Measurements from ENCODE around the gene ISG15. TPM values are rescaled to one million over a fixed set of nuclear protein-coding genes. Genes with fewer than 3 reads are reported as not detected.

ISG15 gene
- total and polyA plus RNA-seq, 7 donors: 2.9 to 22.1 (median 12.4) TPM

DNA sequence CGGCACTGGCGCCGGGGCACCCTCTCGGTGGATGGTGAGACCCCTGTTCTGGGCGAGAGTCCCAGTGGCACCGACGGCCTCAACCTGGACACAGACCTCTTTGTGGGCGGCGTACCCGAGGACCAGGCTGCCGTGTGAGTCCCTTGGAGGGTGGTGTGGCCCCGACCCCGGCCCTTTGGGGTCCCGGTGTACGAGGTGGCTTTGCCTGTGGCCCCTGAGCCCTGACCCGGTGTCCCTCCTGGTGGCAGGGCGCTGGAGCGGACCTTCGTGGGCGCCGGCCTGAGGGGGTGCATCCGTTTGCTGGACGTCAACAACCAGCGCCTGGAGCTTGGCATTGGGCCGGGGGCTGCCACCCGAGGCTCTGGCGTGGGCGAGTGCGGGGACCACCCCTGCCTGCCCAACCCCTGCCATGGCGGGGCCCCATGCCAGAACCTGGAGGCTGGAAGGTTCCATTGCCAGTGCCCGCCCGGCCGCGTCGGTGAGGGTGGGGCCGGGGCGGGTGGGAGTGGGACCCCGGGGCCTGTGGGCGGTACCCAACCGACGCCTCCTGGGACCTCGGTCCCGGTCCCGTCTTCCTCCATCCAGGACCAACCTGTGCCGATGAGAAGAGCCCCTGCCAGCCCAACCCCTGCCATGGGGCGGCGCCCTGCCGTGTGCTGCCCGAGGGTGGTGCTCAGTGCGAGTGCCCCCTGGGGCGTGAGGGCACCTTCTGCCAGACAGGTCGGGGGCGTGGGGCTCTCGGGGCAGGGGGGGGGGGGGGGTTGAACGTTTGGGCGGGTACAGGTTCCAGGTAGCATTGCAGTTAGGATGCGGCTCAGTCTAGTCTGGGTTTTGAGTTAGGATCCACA lies 36.2 kb downstream of the ISG15 start:
- intact Hi-C loops (cut with DNase I): no loop called here
- WGBS, 3 donors: 90 to 93% (median 91%) methylated on average over 47 to 57 of the region's 57 CpGs
- DNase-seq: no peak
- TF ChIP-seq, protein P1, sequence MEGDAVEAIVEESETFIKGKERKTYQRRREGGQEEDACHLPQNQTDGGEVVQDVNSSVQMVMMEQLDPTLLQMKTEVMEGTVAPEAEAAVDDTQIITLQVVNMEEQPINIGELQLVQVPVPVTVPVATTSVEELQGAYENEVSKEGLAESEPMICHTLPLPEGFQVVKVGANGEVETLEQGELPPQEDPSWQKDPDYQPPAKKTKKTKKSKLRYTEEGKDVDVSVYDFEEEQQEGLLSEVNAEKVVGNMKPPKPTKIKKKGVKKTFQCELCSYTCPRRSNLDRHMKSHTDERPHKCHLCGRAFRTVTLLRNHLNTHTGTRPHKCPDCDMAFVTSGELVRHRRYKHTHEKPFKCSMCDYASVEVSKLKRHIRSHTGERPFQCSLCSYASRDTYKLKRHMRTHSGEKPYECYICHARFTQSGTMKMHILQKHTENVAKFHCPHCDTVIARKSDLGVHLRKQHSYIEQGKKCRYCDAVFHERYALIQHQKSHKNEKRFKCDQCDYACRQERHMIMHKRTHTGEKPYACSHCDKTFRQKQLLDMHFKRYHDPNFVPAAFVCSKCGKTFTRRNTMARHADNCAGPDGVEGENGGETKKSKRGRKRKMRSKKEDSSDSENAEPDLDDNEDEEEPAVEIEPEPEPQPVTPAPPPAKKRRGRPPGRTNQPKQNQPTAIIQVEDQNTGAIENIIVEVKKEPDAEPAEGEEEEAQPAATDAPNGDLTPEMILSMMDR (IDR thresholded peaks at IDR 0.05): no peak
- no peak overlapping the region for H3K27ac ChIP-seq
- no peaks in the 10 kb centered on the region for H3K27me3 ChIP-seq (ENCODE audit: insufficient read depth in 3 of 3, low read length in 2 of 3)
- no peaks in the 10 kb centered on the region for H3K36me3 ChIP-seq (ENCODE audit: insufficient read depth in 1 of 2, low read depth in 1 of 2)
- no peaks in the 10 kb centered on the region for H3K9me3 ChIP-seq
- ATAC-seq: no peak
- no peak overlapping the region for H3K4me3 ChIP-seq
- H3K4me1 ChIP-seq: no peaks in the 10 kb centered on the region

DNA sequence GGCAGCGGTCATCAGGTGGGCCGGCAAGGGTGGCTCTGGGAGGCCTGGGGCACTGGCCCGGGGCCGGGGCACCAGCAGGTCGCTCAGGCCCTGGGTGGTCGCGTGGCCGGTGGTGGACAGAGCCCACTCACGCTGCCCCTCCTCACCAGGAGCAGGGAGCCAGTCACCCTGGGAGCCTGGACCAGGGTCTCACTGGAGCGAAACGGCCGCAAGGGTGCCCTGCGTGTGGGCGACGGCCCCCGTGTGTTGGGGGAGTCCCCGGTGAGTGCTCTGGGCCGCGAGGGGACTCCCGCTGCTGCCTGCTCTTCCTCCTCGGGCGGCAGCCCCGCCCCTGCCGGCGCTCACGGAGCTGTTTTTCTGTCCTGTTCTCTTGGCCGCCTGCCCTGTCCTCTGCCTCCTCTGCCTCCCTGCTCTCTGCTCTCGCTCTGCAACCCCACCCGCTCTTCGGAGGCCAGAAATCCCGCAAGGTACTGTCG lies 37.3 kb downstream of the ISG15 start:
- intact Hi-C loops (cut with DNase I): no loop called here
- no peaks in the 10 kb centered on the region for H3K27me3 ChIP-seq (ENCODE audit: insufficient read depth in 3 of 3, low read length in 2 of 3)
- no peak overlapping the region for H3K4me3 ChIP-seq
- TF ChIP-seq, protein P1 (IDR thresholded peaks at IDR 0.05): no peak
- no peaks in the 10 kb centered on the region for H3K9me3 ChIP-seq
- WGBS, 3 donors: 89 to 91% (median 90%) methylated on average over 22 to 32 of the region's 32 CpGs
- ATAC-seq: no peak
- H3K4me1 ChIP-seq: no peaks in the 10 kb centered on the region
- no peak for DNase-seq
- H3K36me3 ChIP-seq (ENCODE audit: insufficient read depth in 1 of 2, low read depth in 1 of 2): no peaks in the 10 kb centered on the region
- H3K27ac ChIP-seq: no peak overlapping the region

DNA sequence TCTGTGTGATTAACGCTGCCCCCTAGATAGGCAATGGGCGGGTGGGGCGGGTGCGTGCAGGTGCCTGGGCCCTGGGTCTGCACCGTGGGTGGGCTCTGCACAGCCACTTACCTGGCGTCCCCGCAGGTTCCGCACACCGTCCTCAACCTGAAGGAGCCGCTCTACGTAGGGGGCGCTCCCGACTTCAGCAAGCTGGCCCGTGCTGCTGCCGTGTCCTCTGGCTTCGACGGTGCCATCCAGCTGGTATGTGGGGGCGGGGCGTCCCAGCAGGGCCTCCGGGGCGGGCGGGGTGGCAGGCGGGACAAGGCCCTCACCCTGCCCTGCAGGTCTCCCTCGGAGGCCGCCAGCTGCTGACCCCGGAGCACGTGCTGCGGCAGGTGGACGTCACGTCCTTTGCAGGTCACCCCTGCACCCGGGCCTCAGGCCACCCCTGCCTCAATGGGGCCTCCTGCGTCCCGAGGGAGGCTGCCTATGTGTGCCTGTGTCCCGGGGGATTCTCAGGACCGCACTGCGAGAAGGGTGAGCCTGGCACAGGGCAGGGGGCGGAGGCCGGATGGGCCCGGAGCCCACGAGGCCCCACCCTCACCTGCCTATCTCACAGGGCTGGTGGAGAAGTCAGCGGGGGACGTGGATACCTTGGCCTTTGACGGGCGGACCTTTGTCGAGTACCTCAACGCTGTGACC lies 38.0 kb downstream of the ISG15 start:
- ATAC-seq: no peak
- WGBS, 3 donors: 82 to 92% (median 82%) methylated on average over 34 to 46 of the region's 46 CpGs
- TF ChIP-seq, protein P1 (IDR thresholded peaks at IDR 0.05): no peak

DNA sequence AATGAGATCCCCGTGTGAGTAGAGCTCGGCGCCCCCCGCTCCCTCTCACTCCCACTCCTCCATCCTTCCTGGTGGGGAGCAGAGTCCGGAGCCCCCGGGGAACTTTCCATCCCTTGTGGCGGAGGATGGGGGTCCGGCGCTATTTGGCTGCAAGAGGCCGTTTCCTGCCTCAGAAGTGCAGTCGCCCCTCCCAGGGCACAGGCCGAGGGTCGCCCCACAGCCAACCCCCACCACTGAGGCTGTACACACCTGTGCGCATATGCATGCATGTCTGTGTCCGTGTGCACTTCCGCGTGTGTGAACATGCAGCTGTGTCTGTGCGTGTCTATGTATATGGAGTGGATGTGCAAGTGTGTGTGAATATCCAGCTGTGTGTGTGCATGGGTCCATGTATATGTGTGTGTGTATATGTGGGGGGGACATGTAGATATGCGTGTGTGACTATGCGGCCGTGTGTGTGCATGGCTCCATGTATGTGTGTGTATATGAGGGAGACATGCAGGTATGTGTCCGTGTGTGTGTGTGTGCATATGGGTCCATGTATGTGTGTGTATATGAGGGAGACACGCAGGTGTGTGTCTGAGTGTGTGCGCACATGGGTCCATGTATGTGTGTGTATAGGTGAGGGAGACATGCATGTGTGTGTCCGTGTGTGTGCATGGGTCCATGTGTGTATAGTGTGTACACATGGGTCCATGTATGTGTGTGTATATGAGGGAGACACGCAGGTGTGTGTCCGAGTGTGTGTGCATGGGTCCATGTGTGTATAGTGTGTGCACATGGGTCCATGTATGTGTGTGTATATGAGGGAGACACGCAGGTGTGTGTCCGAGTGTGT lies 38.9 kb downstream of the ISG15 start:
- Histone ChIP-seq H3K4me1 (no peaks in the 10 kb centered on the region), H3K27me3 (ENCODE audit: insufficient read depth in 3 of 3, low read length in 2 of 3) (peaks cover 0 to 4% (median 3%) of the 10 kb centered on the region in 3 donors), H3K4me3 (no peak overlapping the region), H3K27ac (no peak overlapping the region), H3K9me3 (no peaks in the 10 kb centered on the region), H3K36me3 (ENCODE audit: insufficient read depth in 1 of 2, low read depth in 1 of 2) (no peaks in the 10 kb centered on the region)
- ATAC-seq: no peak
- DNase-seq: no peak
- intact Hi-C loops (cut with DNase I): no loop called here
- TF ChIP-seq, protein P1 (IDR thresholded peaks at IDR 0.05): no peak
- 94 to 95% (median 95%) methylated on average over 29 of the region's 29 CpGs for WGBS, 3 donors

More for the DNA sequence above, 38.0 kb downstream of the ISG15 start:
- Histone ChIP-seq H3K4me3 (no peak overlapping the region), H3K4me1 (no peaks in the 10 kb centered on the region), H3K9me3 (no peaks in the 10 kb centered on the region), H3K36me3 (ENCODE audit: insufficient read depth in 1 of 2, low read depth in 1 of 2) (no peaks in the 10 kb centered on the region), H3K27ac (no peak overlapping the region), H3K27me3 (ENCODE audit: insufficient read depth in 3 of 3, low read length in 2 of 3) (no peaks in the 10 kb centered on the region)
- intact Hi-C loops (cut with DNase I): no loop called here
- no peak for DNase-seq
